ENCODE results near the gene AP3S1.

Gene AP3S1

DNA sequence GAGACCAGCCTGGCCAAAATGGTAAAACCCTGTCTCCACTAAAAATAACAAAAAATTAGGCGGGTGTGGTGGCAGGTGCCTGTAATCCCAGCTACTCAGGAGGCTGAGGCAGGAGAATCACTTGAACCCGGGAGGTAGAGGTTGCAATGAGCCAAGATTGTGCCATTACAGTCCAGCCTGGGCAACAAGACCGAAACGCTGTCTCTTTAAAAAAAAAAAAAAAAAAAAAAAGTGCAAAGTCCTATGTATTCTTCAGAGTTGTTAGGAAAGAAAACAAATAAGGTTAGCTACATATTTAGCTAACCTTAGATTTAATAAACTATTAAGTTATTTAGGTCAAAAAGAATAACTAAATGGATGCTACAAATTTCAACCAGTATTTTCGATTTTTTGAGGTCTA, 11.8 kb upstream of the AP3S1 start:
- DNase-seq, result no peak

DNA sequence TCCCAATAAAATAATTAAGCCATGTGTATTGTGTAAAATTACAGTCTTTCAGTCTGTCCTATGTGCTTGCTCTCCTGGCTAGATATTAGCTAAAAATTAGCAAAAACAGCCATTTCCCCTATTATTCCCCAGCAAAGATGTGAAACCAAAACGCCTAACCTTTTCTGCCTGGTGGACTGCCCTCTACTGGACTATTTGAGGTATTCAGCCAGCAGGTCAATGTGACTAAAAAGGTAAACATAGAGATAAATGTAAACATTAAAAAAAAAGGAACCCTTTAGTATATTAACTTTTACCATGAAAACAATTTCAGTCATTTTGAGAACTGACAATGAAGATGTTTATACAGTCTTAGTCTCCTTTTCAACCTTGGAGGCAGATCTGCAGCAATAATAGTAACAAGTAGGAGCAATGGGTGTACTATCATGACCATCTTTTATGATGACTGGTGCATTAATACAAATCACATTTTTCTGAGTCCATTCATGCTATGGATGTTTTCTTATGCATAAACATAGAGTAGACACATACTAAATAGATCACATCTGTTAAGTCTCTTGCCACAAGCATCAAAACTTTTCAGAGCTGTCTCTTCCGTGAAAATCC, 10.5 kb upstream of the AP3S1 start:
- peak; percentile 52 for DNase-seq

DNA sequence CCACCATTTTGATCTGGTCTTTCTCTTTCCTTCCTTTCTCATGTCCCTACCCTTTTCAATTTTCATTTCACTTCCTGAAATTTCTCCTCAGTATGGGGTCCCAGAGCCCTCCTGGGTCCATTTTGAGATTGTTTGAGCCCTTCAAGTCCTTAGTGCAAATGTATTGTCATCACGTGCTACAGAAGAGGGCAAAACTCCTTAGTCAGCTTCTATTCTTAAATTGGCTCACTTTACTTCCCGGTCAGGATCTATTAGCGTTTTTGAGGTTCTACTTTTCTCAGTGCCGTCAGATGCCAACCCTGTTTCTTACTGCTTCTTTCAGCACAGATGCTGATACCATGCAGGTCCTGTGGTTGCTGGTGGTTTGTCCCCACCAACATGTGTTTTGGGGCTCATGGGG, 6.3 kb upstream of the AP3S1 start:
- no peak for DNase-seq

DNA sequence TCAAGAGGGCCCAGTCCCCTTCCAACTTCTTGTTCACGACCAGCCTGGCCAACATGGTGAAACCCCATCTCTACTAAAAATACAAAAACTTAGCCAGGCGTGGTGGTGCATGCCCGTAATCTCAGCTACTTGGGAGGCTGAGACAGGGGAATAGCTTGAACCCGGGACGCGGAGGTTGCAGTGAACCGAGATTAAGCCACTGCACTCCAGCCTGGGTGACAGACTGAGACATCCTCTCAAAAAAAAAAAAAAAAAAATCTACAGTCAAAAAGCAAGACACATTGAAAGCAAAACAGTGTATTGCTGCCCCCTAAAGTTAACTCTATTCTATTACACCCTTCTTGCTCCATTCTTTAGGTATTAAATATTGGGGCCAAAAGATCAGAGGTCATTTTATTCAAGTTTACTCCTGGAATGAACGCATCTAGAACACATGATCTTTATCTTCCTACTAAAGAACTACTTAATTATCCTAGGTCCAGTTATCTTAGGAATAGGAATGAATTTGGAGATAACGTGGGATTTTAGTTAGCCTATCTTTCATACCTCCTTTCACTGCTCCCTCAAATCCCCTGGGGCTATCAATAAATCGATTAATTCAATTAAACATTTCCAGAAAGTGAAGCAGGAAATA, 2.7 kb upstream of the AP3S1 start:
- DNase-seq, result peak; percentile 27

GRCh38 chr5:115840873-115841272, 862 bp upstream of the AP3S1 start:
- no peak for DNase-seq

DNA sequence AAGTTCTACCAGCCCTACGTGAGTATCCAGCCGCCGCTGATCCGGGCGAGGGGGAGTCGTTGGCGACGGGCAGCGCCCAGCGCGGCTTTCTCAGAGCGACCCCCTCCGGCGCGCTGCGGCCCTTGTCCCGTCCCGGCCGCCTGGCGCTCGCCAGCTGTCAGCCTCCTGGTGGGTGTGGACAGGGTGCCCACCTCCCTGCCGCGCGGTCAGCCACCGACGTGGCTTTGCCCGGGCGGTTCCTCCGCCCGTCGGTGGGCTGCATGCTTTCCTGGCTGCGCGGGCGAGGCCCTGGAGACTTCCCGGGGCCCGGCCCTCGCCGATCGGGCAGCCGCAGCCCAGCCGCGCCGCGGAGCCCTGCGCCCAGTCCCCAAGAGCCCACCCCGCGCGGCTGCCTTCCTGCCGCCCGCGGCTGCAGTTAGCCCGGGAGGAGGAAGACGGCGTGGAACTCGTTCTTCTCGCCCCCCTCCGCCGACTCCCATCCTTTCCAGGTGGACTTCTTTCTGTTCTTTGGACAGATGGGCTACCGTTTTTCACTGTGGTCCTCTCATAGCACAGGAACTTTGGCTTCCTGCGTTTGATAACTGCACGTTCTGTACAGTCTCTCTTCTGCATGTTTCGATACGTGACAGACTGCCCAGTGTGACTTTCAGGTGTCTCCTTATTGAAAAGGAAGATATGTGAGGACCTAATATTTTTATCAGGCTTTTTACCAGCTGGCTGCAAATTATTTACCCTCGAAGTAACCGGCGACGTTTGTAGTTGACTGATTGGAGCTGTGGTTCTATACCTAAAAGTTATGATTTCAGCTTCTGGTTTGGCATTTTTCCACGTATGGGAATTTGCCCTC, 577 bp downstream of the AP3S1 start:
- peak; percentile 71 for DNase-seq

- DNase-seq, result no peak
These were observed 1.2 kb downstream of the AP3S1 start for GRCh38 chr5:115842952-115843351.

DNA sequence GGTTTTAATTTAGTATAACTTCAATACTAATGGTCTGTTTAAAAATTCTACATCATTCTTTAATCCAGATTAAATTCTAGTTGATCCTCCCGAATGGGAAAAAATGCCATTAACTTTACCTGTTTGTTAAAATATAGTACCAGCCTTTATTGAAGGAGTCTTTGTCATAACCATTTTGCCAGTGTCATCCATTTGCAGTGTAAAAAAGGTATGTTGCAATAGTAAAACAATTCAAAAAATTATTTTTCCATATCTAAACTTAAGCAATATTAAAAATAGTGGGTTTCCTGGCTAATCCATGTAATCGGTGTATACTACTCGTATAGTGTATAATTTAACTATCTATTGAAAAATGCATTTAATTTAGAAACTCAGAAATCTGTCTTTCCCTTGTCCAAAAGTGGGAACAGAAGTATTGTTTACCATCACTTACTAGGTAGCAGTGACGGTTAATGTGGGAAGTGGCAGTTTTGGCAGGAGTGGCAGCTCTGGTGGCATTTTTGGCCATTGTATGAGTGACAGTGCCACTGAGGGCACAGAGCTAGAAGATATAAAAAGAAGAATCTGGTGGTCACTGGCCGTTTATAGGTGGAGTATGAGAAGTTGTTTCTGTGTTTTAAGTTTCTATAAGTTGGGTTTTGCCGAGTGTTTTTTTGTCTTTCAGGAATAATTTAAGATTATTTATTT, 1.9 kb downstream of the AP3S1 start:
- DNase-seq, result no peak

DNA sequence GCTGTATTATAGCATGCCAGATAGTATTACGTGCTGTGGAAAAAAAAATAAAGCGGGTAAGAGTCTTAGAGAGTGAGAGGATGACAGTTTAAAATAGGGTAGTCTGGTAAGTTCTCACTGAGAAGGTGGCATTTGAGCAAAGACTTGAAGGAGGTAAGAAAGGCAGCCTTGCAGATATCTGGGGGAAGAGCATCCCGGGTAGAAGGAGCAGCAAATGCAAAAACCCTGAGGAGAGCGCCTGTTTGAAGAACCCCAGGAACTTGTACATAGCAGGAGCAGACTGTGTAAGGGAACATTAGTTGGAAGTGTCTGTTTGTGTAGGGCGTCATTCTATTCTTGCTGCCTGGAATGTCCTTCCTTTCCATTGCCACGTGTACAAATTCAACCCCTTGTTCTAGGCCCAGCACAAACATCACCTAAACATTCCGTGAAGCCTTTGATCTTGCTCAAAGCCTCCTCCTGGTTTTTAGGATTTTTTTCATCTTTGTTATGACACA, 2.6 kb downstream of the AP3S1 start:
- DNase-seq, result no peak

GRCh38 chr5:115847290-115847689, 5.6 kb downstream of the AP3S1 start:
- no peak for DNase-seq

DNA sequence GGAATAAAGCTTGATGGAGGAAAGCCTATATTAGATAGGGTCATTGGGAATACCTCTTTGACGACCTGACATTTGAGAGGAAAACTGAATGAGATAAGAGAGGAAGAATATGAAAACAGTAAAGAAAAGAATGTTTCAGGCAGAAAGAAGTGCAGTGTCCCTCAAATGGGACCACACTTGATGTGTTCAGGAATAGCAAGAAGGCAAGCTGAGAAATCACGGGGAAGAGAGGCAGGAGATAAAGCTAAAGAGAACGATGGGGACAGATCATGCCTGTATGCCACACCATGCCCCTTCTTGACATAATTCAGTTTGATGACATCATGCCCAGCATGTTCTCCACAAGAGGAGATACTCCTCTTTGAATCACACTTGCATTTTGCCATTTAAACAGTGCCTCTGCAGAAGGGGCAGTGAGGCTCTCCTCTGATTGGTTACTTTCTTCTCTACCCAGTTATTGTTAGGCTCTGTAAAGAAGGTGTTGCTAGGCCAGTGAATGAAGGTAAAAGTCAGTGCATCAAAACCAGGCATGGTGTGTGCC, 7.6 kb downstream of the AP3S1 start:
- DNase-seq, result no peak

DNA sequence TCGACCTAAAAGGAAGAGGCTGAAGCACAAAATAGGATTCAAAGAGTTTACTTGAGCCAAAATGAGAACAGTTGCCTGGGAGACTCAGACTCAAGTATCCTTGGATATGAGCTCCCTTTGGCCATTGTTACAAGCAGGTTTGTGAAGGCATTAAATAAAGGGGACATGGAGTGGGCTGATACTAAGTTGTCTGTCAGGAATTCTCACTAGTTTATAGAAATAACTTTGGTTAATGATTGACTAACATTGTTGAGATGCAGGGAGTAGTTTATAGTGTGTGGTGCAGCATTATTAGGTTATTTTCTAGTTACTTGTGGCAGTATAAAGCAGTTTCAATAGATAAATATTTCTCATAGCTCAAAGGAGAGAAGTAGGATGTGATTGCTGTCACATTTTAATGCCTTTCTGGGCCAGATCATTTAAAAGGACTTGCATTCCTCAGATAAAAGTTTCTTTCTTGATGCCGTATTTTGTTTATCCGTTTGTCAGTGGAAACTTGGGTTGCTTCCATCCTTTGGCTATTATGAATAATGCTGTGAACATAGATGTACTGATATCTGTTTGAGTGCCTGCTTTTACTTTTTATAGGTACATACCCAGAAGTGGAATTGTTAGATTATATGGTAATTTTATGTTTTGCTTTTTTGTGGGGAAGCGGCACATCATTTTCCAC, 9.1 kb downstream of the AP3S1 start:
- DNase-seq, result no peak

DNA sequence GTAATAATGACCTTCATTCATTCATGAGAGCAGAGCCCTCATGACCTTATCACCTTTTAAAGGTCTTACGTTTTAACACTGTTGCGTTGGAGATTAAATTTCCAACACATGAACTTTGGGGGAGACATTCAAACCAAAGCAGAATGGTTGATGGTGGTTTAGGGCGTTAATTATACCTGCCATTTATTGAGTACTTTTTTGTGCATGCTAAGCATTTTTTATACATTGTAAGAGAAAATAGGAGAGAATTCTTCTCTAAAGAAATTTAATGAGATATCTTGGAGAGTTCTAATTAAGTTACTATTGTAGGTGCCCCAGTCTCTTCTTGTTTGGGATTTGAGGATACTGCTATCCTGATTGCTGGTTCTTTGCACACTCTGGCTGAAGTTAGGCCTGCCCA, 12.4 kb downstream of the AP3S1 start:
- no peak for DNase-seq

DNA sequence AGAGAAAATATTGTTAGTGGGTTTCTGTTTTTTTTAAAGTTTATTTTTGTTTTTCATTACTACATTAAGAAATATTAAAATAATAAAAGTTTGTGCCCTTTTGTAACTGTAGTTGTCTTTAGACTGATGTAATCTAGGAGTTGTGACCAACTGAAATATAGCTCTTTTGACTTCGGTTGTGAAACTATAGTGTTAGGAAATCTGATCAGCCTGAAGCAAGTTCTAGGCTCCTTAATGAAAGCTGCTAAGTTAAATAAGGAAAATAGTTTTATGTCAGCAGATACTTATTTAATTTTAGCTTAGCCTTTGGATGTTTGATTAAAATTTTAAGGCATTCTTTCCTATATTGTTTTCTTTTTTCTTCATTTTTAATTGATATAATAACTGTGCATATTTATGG, 14.2 kb downstream of the AP3S1 start:
- DNase-seq, result no peak

DNA sequence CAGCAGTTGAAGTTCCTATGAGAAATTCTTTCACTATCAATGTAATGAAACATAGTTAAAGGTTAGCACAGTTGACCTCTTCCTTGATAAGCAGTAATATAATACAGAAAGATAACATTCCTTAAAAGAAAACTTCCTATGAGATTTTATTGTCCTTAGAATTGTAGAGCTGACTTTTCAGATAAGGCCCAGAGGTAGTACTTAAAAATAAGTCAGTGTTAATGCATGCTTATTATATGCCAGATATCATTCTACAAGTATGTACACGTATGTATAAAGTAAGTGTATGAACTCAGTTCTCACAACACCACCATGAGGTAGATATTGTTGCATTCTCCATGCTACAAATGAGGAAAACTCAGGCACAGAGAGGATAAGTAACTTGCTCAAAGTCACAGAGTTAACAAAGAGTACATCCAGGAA, 15.3 kb downstream of the AP3S1 start:
- DNase-seq, result no peak

- no peak for DNase-seq
These were observed 16.1 kb downstream of the AP3S1 start for GRCh38 chr5:115857626-115858349.

DNA sequence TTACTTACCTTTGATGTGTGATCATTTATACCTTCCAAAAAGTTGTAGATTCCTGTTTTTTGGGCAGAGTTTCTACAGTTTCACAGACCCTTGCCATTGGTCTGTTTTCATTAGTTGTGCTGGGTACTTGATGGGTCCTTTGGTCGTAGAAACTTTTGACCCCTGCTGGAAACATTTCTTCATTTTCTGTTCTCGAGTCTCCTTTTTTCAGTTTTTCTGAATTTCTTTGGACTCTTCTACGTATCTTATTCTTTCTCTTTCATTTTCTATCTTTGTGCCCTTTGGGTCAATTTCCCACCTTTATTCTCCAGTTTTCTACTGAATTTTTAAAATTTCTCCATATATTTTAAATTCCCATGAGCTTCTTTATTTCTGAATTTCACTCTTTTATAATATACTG, 16.7 kb downstream of the AP3S1 start:
- DNase-seq, result no peak

- DNase-seq, result no peak
These were observed 17.6 kb downstream of the AP3S1 start for GRCh38 chr5:115859378-115859777.

GRCh38 chr5:115869256-115869795, 27.6 kb downstream of the AP3S1 start:
- no peak for DNase-seq

DNA sequence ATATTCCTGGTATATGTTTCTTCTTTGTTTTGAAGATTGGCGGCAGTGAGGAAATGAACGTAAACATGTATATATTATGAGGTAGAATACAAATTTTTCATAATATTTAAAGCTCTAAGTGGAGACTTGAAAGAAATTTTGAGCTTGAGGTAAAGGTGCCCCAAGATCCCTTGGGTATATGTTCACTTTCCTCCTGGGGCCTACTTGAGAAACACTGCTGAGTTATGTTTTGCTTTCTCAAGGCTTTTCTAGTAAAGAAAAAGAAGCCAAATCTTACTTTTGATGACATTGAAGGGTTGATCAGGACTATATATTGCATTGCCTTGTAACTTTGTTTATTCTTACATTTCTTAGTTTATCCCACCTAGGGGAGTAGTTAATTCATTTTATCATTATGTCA, 30.7 kb downstream of the AP3S1 start:
- no peak for DNase-seq

DNA sequence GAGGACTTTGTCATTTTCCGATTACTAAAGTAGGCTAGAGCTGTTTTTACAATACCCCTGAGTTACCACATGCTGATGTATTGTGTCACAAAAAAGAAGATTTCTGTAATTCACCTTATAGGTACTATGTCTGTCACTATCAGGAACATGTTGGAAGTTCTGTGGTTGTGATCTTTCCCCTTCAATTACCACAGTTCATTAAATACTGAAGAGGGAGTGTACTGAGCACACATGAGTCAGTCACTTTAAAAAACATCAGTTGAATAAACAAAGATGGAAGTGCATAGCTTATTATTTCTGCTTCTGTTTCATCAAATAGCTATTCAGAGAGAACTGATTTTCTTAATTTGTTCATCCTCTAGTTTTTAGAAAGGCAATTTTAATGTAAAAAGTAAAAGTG, 31.7 kb downstream of the AP3S1 start:
- no peak for DNase-seq

DNA sequence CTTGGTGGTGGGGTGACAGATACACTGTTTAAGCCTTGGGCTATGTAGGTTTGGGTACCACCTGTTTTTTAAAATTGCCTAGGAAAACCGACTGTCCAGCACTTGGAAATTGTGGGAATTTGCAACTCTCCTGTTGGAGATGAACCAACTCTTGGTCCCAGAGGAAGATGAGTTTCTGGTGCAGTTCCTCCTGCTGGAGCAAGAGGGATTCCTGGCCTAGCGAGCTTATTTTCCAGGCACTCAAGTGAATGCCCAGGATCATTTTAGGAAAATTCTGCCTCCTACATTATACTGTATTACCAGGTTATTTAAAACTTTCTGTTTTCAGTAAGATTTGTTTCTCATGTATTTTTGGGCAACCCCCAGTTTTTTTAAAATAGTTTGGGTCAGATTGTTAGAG, 33.7 kb downstream of the AP3S1 start:
- DNase-seq, result no peak

All from amniotic stem cell (primary cell).